Measurements from ENCODE around the gene TAF1A. TPM values are rescaled to one million over a fixed set of nuclear protein-coding genes. Genes with fewer than 3 reads are reported as not detected.

The TAF1A gene
- total RNA-seq, 4 donors from 2014 or later = 2.2 to 4.8 (median 3.7) TPM

GRCh38 chr1:222547260-222547614, 42.5 kb downstream of the TAF1A start:
- Histone ChIP-seq H3K36me3 (no peaks in the 10 kb centered on the region), H3K27ac (no peak overlapping the region), H3K4me1 (no peaks in the 10 kb centered on the region), H3K27me3 (peaks cover 43% of the 10 kb centered on the region), H3K9me3 (no peaks in the 10 kb centered on the region), H3K4me3 (no peak overlapping the region)
- ATAC-seq = no peak
- TF ChIP-seq EP300 (IDR thresholded peaks at IDR 0.05) (no peak), POLR2A (IDR thresholded peaks at IDR 0.05) (no peak)
- 20 to 80% methylated on average over 1 of the region's 8 CpGs for WGBS, 2 donors (ENCODE audit: low coverage in 1 of 2)

GRCh38 chr1:222546548-222547259, 43.0 kb downstream of the TAF1A start:
- H3K36me3 ChIP-seq = no peaks in the 10 kb centered on the region
- no peak for ATAC-seq
- H3K4me3 ChIP-seq = no peak overlapping the region
- TF ChIP-seq CTCF (IDR thresholded peaks at IDR 0.05) (no peak), POLR2A (IDR thresholded peaks at IDR 0.05) (no peak), POLR2AphosphoS5 (IDR thresholded peaks at IDR 0.05) (no peak), EP300 (IDR thresholded peaks at IDR 0.05) (no peak)
- 0 to 4% methylated on average over 2 to 3 of the region's 7 CpGs for WGBS, 2 donors (ENCODE audit: low coverage in 1 of 2)
- H3K9me3 ChIP-seq = no peaks in the 10 kb centered on the region
- H3K27me3 ChIP-seq = peaks cover 43% of the 10 kb centered on the region
- no peaks in the 10 kb centered on the region for H3K4me1 ChIP-seq
- no peak overlapping the region for H3K27ac ChIP-seq

- H3K27ac ChIP-seq = no peak overlapping the region
- ATAC-seq = no peak
- 50 to 59% methylated on average over 5 to 6 of the region's 7 CpGs for WGBS, 2 donors (ENCODE audit: low coverage in 1 of 2)
- no peaks in the 10 kb centered on the region for H3K4me1 ChIP-seq
- H3K9me3 ChIP-seq = no peaks in the 10 kb centered on the region
- TF ChIP-seq CTCF (IDR thresholded peaks at IDR 0.05) (no peak), EP300 (IDR thresholded peaks at IDR 0.05) (no peak), POLR2AphosphoS5 (IDR thresholded peaks at IDR 0.05) (no peak), POLR2A (IDR thresholded peaks at IDR 0.05) (no peak)
- H3K4me3 ChIP-seq = no peak overlapping the region
- H3K27me3 ChIP-seq = peaks cover 43% of the 10 kb centered on the region
- H3K36me3 ChIP-seq = no peaks in the 10 kb centered on the region
Observed at GRCh38 chr1:222546091-222546490, 43.6 kb downstream of the TAF1A start.

GRCh38 chr1:222543817-222544216, 45.9 kb downstream of the TAF1A start:
- 92 to 100% methylated on average over 1 to 14 of the region's 21 CpGs for WGBS, 2 donors (ENCODE audit: low coverage in 1 of 2)
- Histone ChIP-seq H3K4me1 (no peaks in the 10 kb centered on the region), H3K4me3 (no peak overlapping the region), H3K36me3 (no peaks in the 10 kb centered on the region), H3K27ac (no peak overlapping the region), H3K27me3 (peaks cover 43% of the 10 kb centered on the region), H3K9me3 (no peaks in the 10 kb centered on the region)
- TF ChIP-seq EP300 (IDR thresholded peaks at IDR 0.05) (no peak), POLR2A (IDR thresholded peaks at IDR 0.05) (no peak), CTCF (IDR thresholded peaks at IDR 0.05) (no peak), POLR2AphosphoS5 (IDR thresholded peaks at IDR 0.05) (no peak)
- ATAC-seq = no peak

GRCh38 chr1:222540598-222540995, 49.1 kb downstream of the TAF1A start:
- H3K4me1 ChIP-seq = no peaks in the 10 kb centered on the region
- H3K36me3 ChIP-seq = no peaks in the 10 kb centered on the region
- H3K4me3 ChIP-seq = no peak overlapping the region
- 0 to 75% methylated on average over 1 to 2 of the region's 2 CpGs for WGBS, 2 donors (ENCODE audit: low coverage in 1 of 2)
- no peak overlapping the region for H3K27ac ChIP-seq
- no peak for ATAC-seq
- H3K27me3 ChIP-seq = peaks cover 23% of the 10 kb centered on the region
- no peak for TF ChIP-seq POLR2A (IDR thresholded peaks at IDR 0.05)
- TF ChIP-seq POLR2AphosphoS5 (IDR thresholded peaks at IDR 0.05) = no peak
- TF ChIP-seq EP300 (IDR thresholded peaks at IDR 0.05) = no peak
- TF ChIP-seq CTCF (IDR thresholded peaks at IDR 0.05) = no peak
- H3K9me3 ChIP-seq = no peaks in the 10 kb centered on the region

Data from gastroesophageal sphincter (tissue), 4 donors.